GM19099 (cell line): ENCODE results near the gene SMU1.

Experiments used
- POLR2A ChIP-seq: IDR thresholded peaks from 3 replicates; pipeline ENCODE4 v1.6.1; 2011; ENCODE audit warnings: low read depth; ENCODE audit not compliant: insufficient read length; ENCODE audit errors: extremely low read depth

Gene SMU1

GRCh38 chr9:33076046-33077004, at the start of gene SMU1:
SMU1 (minus strand) TSS chr9:33076674; CDS start chr9:33076608, 66 bp downstream.
- peak; percentile 79 for TF ChIP-seq POLR2A

GRCh38 chr9:33125461-33125860, 49.0 kb upstream of the SMU1 start:
- no peak for TF ChIP-seq POLR2A

GRCh38 chr9:33124751-33125381, 48.4 kb upstream of the SMU1 start:
- TF ChIP-seq POLR2A = no peak

GRCh38 chr9:33124046-33124445, 47.6 kb upstream of the SMU1 start:
- no peak for TF ChIP-seq POLR2A

- no peak for TF ChIP-seq POLR2A
Measured at GRCh38 chr9:33123407-33124031, 47.0 kb upstream of the SMU1 start.

- no peak for TF ChIP-seq POLR2A
Measured at GRCh38 chr9:33120620-33121019, 44.1 kb upstream of the SMU1 start.

GRCh38 chr9:33117796-33118195, 41.3 kb upstream of the SMU1 start:
- no peak for TF ChIP-seq POLR2A

- TF ChIP-seq POLR2A = no peak
Measured at GRCh38 chr9:33117306-33117705, 40.8 kb upstream of the SMU1 start.

GRCh38 chr9:33116860-33117259, 40.4 kb upstream of the SMU1 start:
- no peak for TF ChIP-seq POLR2A

- no peak for TF ChIP-seq POLR2A
Measured at GRCh38 chr9:33114746-33115145, 38.3 kb upstream of the SMU1 start.

- TF ChIP-seq POLR2A = no peak
Measured at GRCh38 chr9:33113799-33114547, 37.5 kb upstream of the SMU1 start.

- no peak for TF ChIP-seq POLR2A
Measured at GRCh38 chr9:33112094-33112493, 35.6 kb upstream of the SMU1 start.

- TF ChIP-seq POLR2A = no peak
Measured at GRCh38 chr9:33111631-33112030, 35.2 kb upstream of the SMU1 start.

GRCh38 chr9:33110686-33111085, 34.2 kb upstream of the SMU1 start:
- no peak for TF ChIP-seq POLR2A
